Loucy (cell line): ENCODE measurements around the gene PARVG.

Experiments
- CTCF ChIP-seq: fragments of 200-600 bp; sonication (generic); conservative IDR thresholded peaks from 2 replicates; pipeline ENCODE4 v1.5.1; 2014; ENCODE audit warnings: mild to moderate bottlenecking, antibody characterized with exemption, low read length
- EZH2phosphoT487 ChIP-seq: fragments of 200-600 bp; IDR thresholded peaks from 2 replicates; pipeline ENCODE4 v1.6.1; 2018; ENCODE audit warnings: antibody characterized with exemption, mild to moderate bottlenecking, moderate library complexity, borderline replicate concordance

DNA sequence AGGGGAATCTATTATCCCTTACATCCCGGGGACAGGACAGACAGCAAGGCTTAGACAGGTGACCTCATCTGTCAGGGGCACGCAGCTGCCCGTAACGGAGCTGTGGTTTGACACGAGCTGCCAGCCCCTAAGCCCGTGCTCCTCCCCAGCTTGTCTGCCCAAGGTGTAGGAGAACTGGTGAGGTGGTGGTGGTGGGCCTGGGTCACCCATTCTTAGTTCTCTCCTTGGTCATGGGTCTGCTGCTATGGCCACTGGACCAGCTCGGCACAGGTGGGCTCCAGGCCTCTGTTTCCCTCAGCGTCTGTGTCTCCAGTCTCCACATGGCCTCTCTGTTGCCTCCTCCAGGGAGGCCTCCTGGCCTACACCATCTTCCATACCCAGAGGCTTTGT is 5.4 kb downstream of the PARVG start:
- TF ChIP-seq CTCF (no peak), EZH2phosphoT487 (no peak)
